Central memory CD8-positive, alpha-beta T cell (primary cell): ENCODE data around the gene CYTH1.

ENCODE experiments used
- ATAC-seq: fragments of 150-1000 bp; cut with Tn5 transposase; replicated peaks from 2 replicates; pipeline ENCODE4 v1.10.0; 2022; ENCODE audit warnings: mild to moderate bottlenecking, moderate FRiP score, moderate number of reproducible peaks; ENCODE audit not compliant: poor library complexity, severe bottlenecking; ENCODE audit errors: extremely low read depth
- DNase-seq, 2 donors: peaks; one replicate each; pipeline ENCODE4 v3.0.0; 2021; ENCODE audit warnings: low spot score in 2 of 2
- H3K27ac Mint-ChIP-seq: one replicate; pipeline ENCODE4 v1.8.0; 2022; ENCODE audit warnings: low read depth, mild to moderate bottlenecking, moderate library complexity, mixed read lengths
- H3K27me3 Mint-ChIP-seq: one replicate; pipeline ENCODE4 v1.8.0; 2022; ENCODE audit warnings: mixed read lengths
- H3K36me3 Mint-ChIP-seq: one replicate; pipeline ENCODE4 v1.8.0; 2022; ENCODE audit warnings: mild to moderate bottlenecking, moderate library complexity, mixed read lengths; ENCODE audit not compliant: insufficient read depth
- H3K4me1 Mint-ChIP-seq: one replicate; pipeline ENCODE4 v1.8.0; 2022; ENCODE audit warnings: mixed read lengths
- H3K4me3 Mint-ChIP-seq: one replicate; pipeline ENCODE4 v1.8.0; 2022; ENCODE audit warnings: mild to moderate bottlenecking, moderate library complexity, mixed read lengths
- H3K9me3 Mint-ChIP-seq: one replicate; pipeline ENCODE4 v1.8.0; 2022; ENCODE audit warnings: mixed read lengths

CYTH1 gene

GRCh38 chr17:78718575-78719208, 63.4 kb downstream of the CYTH1 start:
- Mint-ChIP-seq H3K4me3 (peak overlapping the region; percentile 55), H3K36me3 (peaks cover 34% of the 10 kb centered on the region), H3K27me3 (no peaks in the 10 kb centered on the region), H3K27ac (peak overlapping the region; percentile 73), H3K9me3 (no peaks in the 10 kb centered on the region), H3K4me1 (peaks cover 90% of the 10 kb centered on the region)
- no peak for ATAC-seq
- DNase-seq, result no peak

GRCh38 chr17:78717431-78717980, 64.6 kb downstream of the CYTH1 start:
- no peak for DNase-seq
- peaks cover 29% of the 10 kb centered on the region for H3K36me3 Mint-ChIP-seq
- H3K4me3 Mint-ChIP-seq, result peak overlapping the region; percentile 55
- H3K27me3 Mint-ChIP-seq, result no peaks in the 10 kb centered on the region
- peaks cover 78% of the 10 kb centered on the region for H3K4me1 Mint-ChIP-seq
- peak overlapping the region; percentile 89 for H3K27ac Mint-ChIP-seq
- no peaks in the 10 kb centered on the region for H3K9me3 Mint-ChIP-seq
- ATAC-seq, result no peak

GRCh38 chr17:78716814-78717393, 65.2 kb downstream of the CYTH1 start:
- ATAC-seq (no peak), DNase-seq (no peak)
- Mint-ChIP-seq H3K27me3 (no peaks in the 10 kb centered on the region), H3K4me1 (peaks cover 79% of the 10 kb centered on the region), H3K27ac (peak overlapping the region; percentile 89), H3K9me3 (no peaks in the 10 kb centered on the region), H3K36me3 (peaks cover 25% of the 10 kb centered on the region), H3K4me3 (peak overlapping the region; percentile 55)

- peaks cover 23% of the 10 kb centered on the region for H3K36me3 Mint-ChIP-seq
- ATAC-seq (no peak), DNase-seq (no peak)
- peaks cover 79% of the 10 kb centered on the region for H3K4me1 Mint-ChIP-seq
- no peaks in the 10 kb centered on the region for H3K9me3 Mint-ChIP-seq
- no peaks in the 10 kb centered on the region for H3K27me3 Mint-ChIP-seq
- peak overlapping the region; percentile 89 for H3K27ac Mint-ChIP-seq
- peak overlapping the region; percentile 55 for H3K4me3 Mint-ChIP-seq
Measured at GRCh38 chr17:78716292-78716691, 65.8 kb downstream of the CYTH1 start.

- peak overlapping the region; percentile 55 for H3K4me3 Mint-ChIP-seq
- H3K9me3 Mint-ChIP-seq, result no peaks in the 10 kb centered on the region
- DNase-seq, result no peak
- peak overlapping the region; percentile 89 for H3K27ac Mint-ChIP-seq
- no peaks in the 10 kb centered on the region for H3K27me3 Mint-ChIP-seq
- ATAC-seq, result no peak
- H3K4me1 Mint-ChIP-seq, result peaks cover 76% of the 10 kb centered on the region
- H3K36me3 Mint-ChIP-seq, result peaks cover 23% of the 10 kb centered on the region
Measured at GRCh38 chr17:78715876-78716275, 66.2 kb downstream of the CYTH1 start.

- H3K4me1 Mint-ChIP-seq, result peaks cover 81% of the 10 kb centered on the region
- H3K27ac Mint-ChIP-seq, result peak overlapping the region; percentile 89
- DNase-seq (no peak), ATAC-seq (no peak)
- H3K4me3 Mint-ChIP-seq, result peak overlapping the region; percentile 55
- H3K9me3 Mint-ChIP-seq, result no peaks in the 10 kb centered on the region
- H3K27me3 Mint-ChIP-seq, result no peaks in the 10 kb centered on the region
- peaks cover 23% of the 10 kb centered on the region for H3K36me3 Mint-ChIP-seq
Measured at GRCh38 chr17:78715000-78715771, 66.9 kb downstream of the CYTH1 start.

GRCh38 chr17:78714534-78714933, 67.5 kb downstream of the CYTH1 start:
- ATAC-seq, result no peak

GRCh38 chr17:78712043-78712442, 70.0 kb downstream of the CYTH1 start:
- Mint-ChIP-seq H3K4me3 (peak overlapping the region; percentile 30), H3K9me3 (no peaks in the 10 kb centered on the region)
- ATAC-seq, result no peak

More at GRCh38 chr17:78714534-78714933, 67.5 kb downstream of the CYTH1 start:
- no peaks in the 10 kb centered on the region for H3K27me3 Mint-ChIP-seq
- peaks cover 81% of the 10 kb centered on the region for H3K4me1 Mint-ChIP-seq
- no peaks in the 10 kb centered on the region for H3K9me3 Mint-ChIP-seq
- H3K4me3 Mint-ChIP-seq, result peak overlapping the region; percentile 55
- no peak for DNase-seq
- H3K36me3 Mint-ChIP-seq, result peaks cover 26% of the 10 kb centered on the region
- peak overlapping the region; percentile 89 for H3K27ac Mint-ChIP-seq

GRCh38 chr17:78710607-78711006, 71.5 kb downstream of the CYTH1 start:
- Mint-ChIP-seq H3K4me3 (peak overlapping the region; percentile 4), H3K36me3 (peaks cover 47% of the 10 kb centered on the region), H3K4me1 (peaks cover 55% of the 10 kb centered on the region), H3K27me3 (no peaks in the 10 kb centered on the region), H3K9me3 (no peaks in the 10 kb centered on the region), H3K27ac (peak overlapping the region; percentile 36)
- DNase-seq (no peak), ATAC-seq (no peak)

More at GRCh38 chr17:78712043-78712442, 70.0 kb downstream of the CYTH1 start:
- Mint-ChIP-seq H3K36me3 (peaks cover 40% of the 10 kb centered on the region), H3K27ac (peak overlapping the region; percentile 71), H3K4me1 (peaks cover 69% of the 10 kb centered on the region), H3K27me3 (no peaks in the 10 kb centered on the region)
- no peak for DNase-seq

- Mint-ChIP-seq H3K9me3 (no peaks in the 10 kb centered on the region), H3K4me1 (peaks cover 47% of the 10 kb centered on the region), H3K27ac (peak overlapping the region; percentile 36), H3K36me3 (peaks cover 50% of the 10 kb centered on the region), H3K27me3 (no peaks in the 10 kb centered on the region), H3K4me3 (peak overlapping the region; percentile 19)
- no peak for ATAC-seq
- no peak for DNase-seq
Measured at GRCh38 chr17:78709751-78710181, 72.3 kb downstream of the CYTH1 start.

GRCh38 chr17:78709119-78709681, 72.9 kb downstream of the CYTH1 start:
- Mint-ChIP-seq H3K4me1 (peaks cover 41% of the 10 kb centered on the region), H3K27ac (peak overlapping the region; percentile 36), H3K9me3 (no peaks in the 10 kb centered on the region), H3K27me3 (no peaks in the 10 kb centered on the region), H3K36me3 (peaks cover 52% of the 10 kb centered on the region), H3K4me3 (peak overlapping the region; percentile 19)
- DNase-seq (no peak), ATAC-seq (no peak)

- peak; percentile 78 for ATAC-seq
- Mint-ChIP-seq H3K27me3 (no peaks in the 10 kb centered on the region), H3K27ac (peak overlapping the region; percentile 32), H3K4me3 (no peak overlapping the region), H3K36me3 (peaks cover 57% of the 10 kb centered on the region), H3K9me3 (no peaks in the 10 kb centered on the region), H3K4me1 (peaks cover 39% of the 10 kb centered on the region)
- peak in 1 of 2 donors; percentile 34 for DNase-seq
Measured at GRCh38 chr17:78708510-78708973, 73.5 kb downstream of the CYTH1 start.
